Naive thymus-derived CD8-positive, alpha-beta T cell (primary cell): ENCODE measurements around the gene CIRBP. TPM values are rescaled to one million over a fixed set of nuclear protein-coding genes. Genes with fewer than 3 reads are reported as not detected.

Source experiments
- ATAC-seq, 2 donors: fragments of 150-1000 bp; cut with Tn5 transposase in 1 of 2; sonication (Bioruptor Pico), chemical (Tn5 transposase) in 1 of 2; 1 replicate in 1 of 2; 2 replicates in 1 of 2; pipeline ENCODE4 v1.10.0; 2021; ENCODE audit warnings: mild to moderate bottlenecking in 2 of 2, moderate library complexity in 2 of 2
- POLR2A ChIA-PET: fragments of 350-600 bp; sonication (Branson Sonifier 250); formaldehyde crosslinking; loops from one replicate; lab custom pipeline; 2021; ENCODE audit warnings: antibody characterized with exemption; lab: Charles Lee
- DNase-seq, 10 donors: peaks; one replicate each; pipeline versions ENCODE4 v3.0.0 to v3.0.0-alpha.2; 2020 to 2022
- H3K27ac Mint-ChIP-seq, 10 donors: one replicate each; pipeline ENCODE4 v1.8.0; 2020 to 2022; ENCODE audit warnings: mild to moderate bottlenecking in 10 of 10, mixed read lengths in 10 of 10, moderate library complexity in 4 of 10, inconsistent platforms in 1 of 10
- H3K27me3 Mint-ChIP-seq, 5 donors: one replicate each; pipeline ENCODE4 v1.8.0; 2021 to 2022; ENCODE audit warnings: mixed read lengths in 5 of 5
- H3K36me3 Mint-ChIP-seq, 3 donors: one replicate each; pipeline ENCODE4 v1.8.0; 2020 to 2022; ENCODE audit warnings: mixed read lengths in 3 of 3, mild to moderate bottlenecking in 2 of 3, inconsistent platforms in 1 of 3
- H3K4me1 Mint-ChIP-seq, 4 donors: one replicate each; pipeline ENCODE4 v1.8.0; 2021 to 2022; ENCODE audit warnings: mixed read lengths in 4 of 4
- H3K4me3 Mint-ChIP-seq, 10 donors: one replicate each; pipeline ENCODE4 v1.8.0; 2020 to 2022; ENCODE audit warnings: mild to moderate bottlenecking in 10 of 10, mixed read lengths in 10 of 10, moderate library complexity in 6 of 10, inconsistent platforms in 1 of 10
- H3K9me3 Mint-ChIP-seq, 9 donors: one replicate each; pipeline ENCODE4 v1.8.0; 2020 to 2022; ENCODE audit warnings: mixed read lengths in 9 of 9, mild to moderate bottlenecking in 3 of 9, inconsistent platforms in 1 of 9, moderate library complexity in 1 of 9
- polyA plus RNA-seq, 3 donors: library from polyadenylated mRNA; unstranded; fragments of 300-500 nt; fragmentation: Illumina TruSeq; gene quantifications; one replicate each; pipeline ENCODE4 v1.2.3, GENCODE V29; 2021
- total RNA-seq, 8 experiments: library from RNA in 2 of 8; stranded (reverse) in 2 of 8; gene quantifications; one replicate each; pipeline ENCODE4 v1.2.3 and lab custom pipeline; 2021 to 2026

Gene CIRBP
- total and polyA plus RNA-seq, 5 experiments from 2014 or later = 204 to 579 (median 273) TPM

DNA sequence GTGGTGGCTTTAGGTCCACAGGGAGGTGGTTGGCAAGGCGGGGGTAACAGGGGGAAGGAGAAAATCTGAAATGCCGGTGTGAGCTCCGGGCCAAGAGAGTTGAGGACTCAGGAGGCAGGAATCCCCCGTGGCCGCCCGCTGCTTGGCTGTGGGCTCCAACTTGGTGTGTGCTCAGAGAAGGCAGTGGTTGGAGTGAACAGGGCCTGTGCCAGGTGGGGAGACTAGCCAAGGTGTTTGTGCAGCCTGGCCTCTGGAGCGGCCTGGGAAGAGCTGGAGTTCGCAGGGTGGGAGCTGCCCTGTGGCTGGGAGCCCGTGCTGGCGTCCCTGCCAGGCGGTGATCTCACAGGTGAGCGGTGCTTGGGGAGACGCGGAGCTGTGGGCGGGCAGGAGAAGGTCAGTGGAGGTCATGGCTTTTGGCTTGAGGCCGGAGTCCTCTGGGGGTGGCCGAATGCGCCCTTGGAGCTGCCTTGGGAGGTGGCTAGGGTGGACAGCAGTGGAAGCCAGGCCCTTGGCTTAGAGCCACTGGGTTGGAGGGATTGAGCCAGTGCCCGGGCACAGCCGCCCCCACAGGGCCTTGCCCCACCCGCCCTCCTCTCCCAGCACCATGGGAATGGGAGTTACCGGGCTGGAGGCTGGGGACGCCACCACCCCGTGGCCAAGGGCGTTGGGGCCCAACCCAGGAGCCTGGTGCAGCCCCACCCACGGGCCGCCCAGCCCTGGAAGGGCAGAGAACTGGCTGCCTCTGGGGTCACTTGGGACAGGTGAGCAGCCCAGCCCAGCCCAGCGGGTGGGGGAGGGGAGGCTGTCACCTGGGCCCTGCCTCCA, 7.1 kb upstream of the CIRBP start:
- no peaks in the 10 kb centered on the region for H3K27me3 Mint-ChIP-seq
- H3K27ac Mint-ChIP-seq = peak overlapping the region; percentile 86 to 100 (median 99)
- H3K9me3 Mint-ChIP-seq = no peaks in the 10 kb centered on the region
- peaks cover 0 to 9% (median 7%) of the 10 kb centered on the region in 3 donors for H3K36me3 Mint-ChIP-seq
- peak overlapping the region; percentile 86 to 98 (median 90) for H3K4me3 Mint-ChIP-seq
- DNase-seq = peak in 5 of 10 donors; percentile 35 to 61 (median 41)
- no peak for ATAC-seq
- peaks cover 31 to 69% (median 66%) of the 10 kb centered on the region in 4 donors for H3K4me1 Mint-ChIP-seq
- POLR2A ChIA-PET = interaction anchor here (0.8 to 13.6 kb wide), 5 partner anchors 2 to 195 kb away, joined by 5 to 594 read pairs (median 480); partner anchors contain the start of genes ARHGAP45, ATP5F1D, CBARP and CIRBP

DNA sequence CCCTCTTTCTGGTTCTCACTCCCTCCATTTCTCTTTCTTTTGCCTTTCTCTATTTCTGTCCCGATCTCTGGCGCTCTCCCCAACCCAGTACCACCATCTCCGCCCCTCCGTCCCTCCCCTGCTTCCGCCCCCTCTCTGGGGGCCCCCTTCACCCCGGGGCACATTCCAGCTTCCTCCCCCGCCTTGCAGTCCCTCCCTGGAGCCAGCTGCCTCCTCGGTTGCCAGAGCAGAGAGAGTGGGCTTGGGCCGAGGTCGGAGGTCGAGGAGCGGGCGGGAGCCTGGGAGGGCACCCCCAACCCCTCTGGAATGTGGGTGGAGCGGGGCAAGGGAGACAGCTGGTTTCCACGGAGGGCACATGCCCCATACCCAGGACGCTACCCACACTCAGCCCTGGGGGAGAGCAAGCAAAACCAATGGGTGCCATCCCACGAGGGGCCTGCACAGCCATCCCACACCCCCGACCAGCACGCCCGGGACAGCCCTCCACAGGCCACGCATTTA, 6.5 kb upstream of the CIRBP start:
- ATAC-seq = no peak
- Mint-ChIP-seq H3K36me3 (peaks cover 0 to 4% (median 3%) of the 10 kb centered on the region in 3 donors), H3K9me3 (no peaks in the 10 kb centered on the region), H3K4me3 (peak overlapping the region; percentile 31 to 97 (median 58)), H3K4me1 (peaks cover 30 to 70% (median 67%) of the 10 kb centered on the region in 4 donors), H3K27me3 (no peaks in the 10 kb centered on the region), H3K27ac (peak overlapping the region in 9 of 10 donors; percentile 28 to 99 (median 88))
- POLR2A ChIA-PET = interaction anchor here (0.8 to 12.2 kb wide), 5 partner anchors 8 to 195 kb away, joined by 5 to 594 read pairs (median 7); partner anchors contain the start of genes ARHGAP45, ATP5F1D, CBARP and FAM174C
- DNase-seq = peak in 1 of 10 donors; percentile 25

DNA sequence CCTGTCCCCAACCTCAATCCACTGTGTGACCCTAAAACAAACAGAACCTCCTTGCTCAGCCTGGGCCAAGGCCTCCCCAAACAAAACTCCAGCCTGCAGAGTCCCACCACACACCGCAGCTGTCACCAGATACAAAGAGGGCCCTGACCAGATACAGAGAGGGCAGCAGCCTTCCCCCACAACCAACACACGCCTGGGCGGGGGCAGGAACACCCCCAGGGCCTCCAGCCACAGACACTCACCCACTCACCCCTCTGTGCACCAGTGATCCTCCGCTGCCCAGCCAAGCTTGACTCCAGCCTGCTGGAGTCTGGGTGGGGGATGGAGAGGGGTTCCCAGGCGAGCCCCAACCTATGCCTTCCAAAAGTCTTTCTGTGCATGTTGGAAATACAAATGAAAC, 5.9 kb upstream of the CIRBP start:
- peaks cover 0 to under 1% (median 0%) of the 10 kb centered on the region in 3 donors for H3K36me3 Mint-ChIP-seq
- POLR2A ChIA-PET = interaction anchor here (0.8 to 12.2 kb wide), 4 partner anchors 8 to 222 kb away, joined by 3 to 594 read pairs (median 243); partner anchors contain the start of genes ATP5F1D, CBARP, FAM174C and MIDN
- no peaks in the 10 kb centered on the region for H3K9me3 Mint-ChIP-seq
- H3K27ac Mint-ChIP-seq = peak overlapping the region; percentile 48 to 99 (median 86)
- ATAC-seq (no peak), DNase-seq (no peak)
- peak overlapping the region in 9 of 10 donors; percentile 48 to 97 (median 50) for H3K4me3 Mint-ChIP-seq
- peaks cover 30 to 70% (median 66%) of the 10 kb centered on the region in 4 donors for H3K4me1 Mint-ChIP-seq
- H3K27me3 Mint-ChIP-seq = no peaks in the 10 kb centered on the region

DNA sequence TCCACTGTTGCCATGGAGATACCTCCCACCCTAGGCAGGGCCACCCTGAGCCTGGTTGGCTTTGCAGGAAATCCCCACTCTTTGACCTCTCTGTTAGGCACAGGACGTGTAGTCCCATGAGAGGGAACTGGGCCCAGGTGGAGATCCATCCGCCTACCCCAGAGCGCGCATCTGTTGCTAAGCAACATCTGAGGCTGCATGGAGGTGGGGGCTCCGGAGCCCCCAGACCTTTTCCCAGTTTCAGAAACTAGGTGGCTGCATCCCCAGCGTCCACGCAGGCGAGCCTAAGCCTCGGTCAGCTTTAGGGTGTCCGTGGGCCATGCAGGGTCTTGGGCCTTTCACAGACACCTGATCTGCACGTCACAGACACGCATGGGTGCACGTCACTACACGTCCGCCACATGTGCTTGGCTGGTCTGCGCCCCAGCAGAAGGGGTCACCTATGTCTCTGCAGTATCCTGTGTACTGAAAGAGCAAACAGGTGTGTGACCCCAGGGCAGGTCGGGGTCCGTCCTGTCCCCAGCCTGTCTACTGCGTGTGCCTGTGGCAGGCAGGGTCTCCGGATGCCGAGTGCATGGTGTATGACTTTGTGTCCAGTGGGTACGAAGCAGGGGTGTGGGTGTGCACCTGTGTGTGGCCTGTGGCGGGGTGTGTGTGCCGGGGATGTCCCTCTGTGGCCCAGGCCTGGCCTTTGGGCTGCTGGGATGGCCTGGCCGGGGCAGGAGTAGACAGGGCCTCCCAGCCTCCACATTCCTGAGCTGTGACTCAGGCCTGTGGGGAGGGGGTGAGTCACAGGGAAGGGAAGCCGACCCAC, 4.1 kb upstream of the CIRBP start:
- no peaks in the 10 kb centered on the region for H3K27me3 Mint-ChIP-seq
- no peaks in the 10 kb centered on the region for H3K9me3 Mint-ChIP-seq
- peak overlapping the region in 9 of 10 donors; percentile 47 to 76 (median 67) for H3K4me3 Mint-ChIP-seq
- peak overlapping the region in 9 of 10 donors; percentile 5 to 91 (median 83) for H3K27ac Mint-ChIP-seq
- no peak for ATAC-seq
- POLR2A ChIA-PET = interaction anchor here (0.6 to 12.2 kb wide), 6 partner anchors 10 to 732 kb away, joined by 3 to 594 read pairs (median 14); partner anchors contain the start of genes ATP5F1D, CBARP, FAM174C and MIDN
- peaks cover 0 to 1% (median 0%) of the 10 kb centered on the region in 3 donors for H3K36me3 Mint-ChIP-seq
- peaks cover 34 to 70% (median 62%) of the 10 kb centered on the region in 4 donors for H3K4me1 Mint-ChIP-seq
- DNase-seq = no peak

DNA sequence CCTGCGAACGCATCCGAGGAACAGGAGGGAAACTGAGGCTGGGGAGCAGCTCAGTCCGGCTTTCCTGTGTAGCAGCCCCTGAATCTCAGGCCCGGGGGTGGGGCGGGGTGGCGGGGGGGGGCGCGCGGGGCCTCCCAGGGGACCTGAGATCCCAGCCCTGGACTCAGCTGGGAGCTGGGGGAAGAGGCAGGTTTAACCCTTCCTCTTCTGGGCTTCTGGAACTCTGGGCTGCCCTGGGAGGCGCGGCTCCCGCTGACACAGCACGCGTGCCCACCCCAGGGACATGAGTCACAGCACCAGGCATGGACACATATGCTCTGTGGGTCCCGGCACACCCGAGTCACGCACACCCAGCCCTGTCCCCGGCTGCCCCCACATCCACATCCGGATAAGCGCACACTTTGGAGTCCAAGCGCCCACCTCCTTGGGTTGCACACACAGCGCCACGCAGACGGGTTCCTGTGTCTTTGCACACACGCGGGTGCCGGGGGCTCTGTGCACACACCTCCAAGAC, 3.5 kb upstream of the CIRBP start:
- Mint-ChIP-seq H3K9me3 (no peaks in the 10 kb centered on the region), H3K4me3 (peak overlapping the region in 9 of 10 donors; percentile 45 to 93 (median 58)), H3K27me3 (no peaks in the 10 kb centered on the region), H3K36me3 (peaks cover 0 to 8% (median 0%) of the 10 kb centered on the region in 3 donors), H3K27ac (peak overlapping the region in 9 of 10 donors; percentile 13 to 92 (median 81)), H3K4me1 (peaks cover 36 to 76% (median 65%) of the 10 kb centered on the region in 4 donors)
- ATAC-seq = no peak
- DNase-seq = peak in 3 of 10 donors; percentile 40 to 77 (median 44)
- POLR2A ChIA-PET = interaction anchor here (0.6 to 12.2 kb wide), 6 partner anchors 10 to 733 kb away, joined by 3 to 594 read pairs (median 14); partner anchors contain the start of genes ATP5F1D, CBARP, FAM174C and MIDN

DNA sequence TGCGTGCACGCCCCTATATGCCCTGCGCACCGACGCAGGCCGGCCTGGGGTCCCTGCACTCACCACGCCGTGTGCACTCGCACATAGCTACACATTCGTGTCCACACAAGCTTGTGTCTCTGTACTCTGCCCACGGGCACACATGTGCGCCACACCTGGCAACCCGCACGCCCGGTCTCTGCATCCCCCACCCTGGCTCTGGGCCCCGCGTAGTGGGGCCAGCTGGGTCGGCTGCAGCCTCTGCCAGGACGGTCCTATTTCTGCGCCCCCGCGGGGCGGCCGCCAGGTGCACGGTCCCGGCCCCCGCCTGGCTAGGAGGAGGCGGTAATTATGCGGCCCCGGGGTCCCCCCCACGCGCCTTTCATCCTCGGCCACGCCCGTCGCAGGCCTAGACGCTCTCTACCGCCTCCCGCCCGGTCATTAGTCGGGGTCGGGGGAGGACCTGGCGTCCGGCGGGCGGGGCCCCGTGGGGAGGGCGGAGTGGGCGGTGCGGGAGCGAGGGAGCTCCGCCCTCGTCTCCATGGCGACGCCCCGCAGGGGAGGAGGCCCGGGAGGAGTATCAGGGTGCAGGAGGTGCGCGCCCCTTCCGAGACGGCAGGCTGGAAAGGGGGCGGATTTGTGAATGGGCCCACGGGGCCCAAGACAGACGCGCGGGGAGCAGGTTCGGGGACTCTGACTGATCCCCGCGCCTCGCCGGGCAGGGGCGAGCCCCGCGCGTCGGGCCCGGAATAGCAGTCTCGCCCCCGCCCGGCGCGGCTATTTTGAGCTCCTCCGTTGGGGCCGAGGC, 2.8 kb upstream of the CIRBP start:
- Mint-ChIP-seq H3K27me3 (no peaks in the 10 kb centered on the region), H3K4me3 (peak overlapping the region; percentile 45 to 93 (median 58))

DNA sequence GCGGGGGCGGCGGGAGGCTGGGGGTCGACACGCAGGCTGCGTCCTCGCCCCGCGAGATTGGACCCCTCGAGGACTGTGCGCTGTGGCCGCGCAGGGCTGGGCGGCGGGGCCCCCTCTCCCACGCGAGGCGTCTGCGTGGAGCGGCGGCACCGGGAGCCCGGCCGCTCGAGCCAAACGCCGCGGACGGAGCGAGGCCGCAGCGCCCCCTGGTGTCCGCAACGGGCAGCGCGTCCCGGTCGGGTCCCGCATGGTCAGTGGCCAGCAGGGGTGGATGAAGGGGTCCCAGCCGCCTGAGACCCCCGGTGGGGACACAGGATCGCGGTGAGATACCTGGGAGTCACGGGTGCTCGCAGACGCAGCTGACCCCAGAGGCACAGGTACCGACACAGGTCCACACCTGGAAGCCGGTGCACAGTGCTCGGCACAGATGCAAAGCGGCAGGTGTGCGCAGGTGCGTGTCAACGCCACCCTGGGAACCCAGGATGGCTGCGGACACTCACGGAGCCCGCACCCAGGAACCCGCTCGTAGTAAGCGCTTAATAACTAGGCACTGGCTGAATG, 2.1 kb upstream of the CIRBP start:
- DNase-seq = peak in 8 of 10 donors; percentile 48 to 84 (median 71)
- Mint-ChIP-seq H3K4me3 (peak overlapping the region; percentile 24 to 93 (median 60)), H3K27me3 (no peaks in the 10 kb centered on the region), H3K27ac (peak overlapping the region in 8 of 10 donors; percentile 39 to 96 (median 73)), H3K36me3 (peaks cover 0 to 21% (median 3%) of the 10 kb centered on the region in 3 donors), H3K4me1 (peaks cover 35 to 76% (median 69%) of the 10 kb centered on the region in 4 donors), H3K9me3 (no peaks in the 10 kb centered on the region)
- peak; percentile 10 to 11 for ATAC-seq
- POLR2A ChIA-PET = interaction anchor here (0.6 to 12.2 kb wide), 8 partner anchors 9 to 818 kb away, joined by 3 to 594 read pairs (median 4); partner anchors contain the start of genes ARHGAP45, ATP5F1D, CBARP and FAM174C

More for the DNA sequence above, 2.8 kb upstream of the CIRBP start:
- POLR2A ChIA-PET = interaction anchor here (0.6 to 12.2 kb wide), 10 partner anchors 9 to 819 kb away, joined by 3 to 594 read pairs (median 5); partner anchors contain the start of genes ARHGAP45, ATP5F1D, CBARP and FAM174C
- Mint-ChIP-seq H3K36me3 (peaks cover 0 to 15% (median 3%) of the 10 kb centered on the region in 3 donors), H3K4me1 (peaks cover 37 to 76% (median 69%) of the 10 kb centered on the region in 4 donors), H3K27ac (peak overlapping the region in 9 of 10 donors; percentile 13 to 92 (median 68)), H3K9me3 (no peaks in the 10 kb centered on the region)
- DNase-seq = peak; percentile 70 to 88 (median 76)
- ATAC-seq = peak; percentile 24

DNA sequence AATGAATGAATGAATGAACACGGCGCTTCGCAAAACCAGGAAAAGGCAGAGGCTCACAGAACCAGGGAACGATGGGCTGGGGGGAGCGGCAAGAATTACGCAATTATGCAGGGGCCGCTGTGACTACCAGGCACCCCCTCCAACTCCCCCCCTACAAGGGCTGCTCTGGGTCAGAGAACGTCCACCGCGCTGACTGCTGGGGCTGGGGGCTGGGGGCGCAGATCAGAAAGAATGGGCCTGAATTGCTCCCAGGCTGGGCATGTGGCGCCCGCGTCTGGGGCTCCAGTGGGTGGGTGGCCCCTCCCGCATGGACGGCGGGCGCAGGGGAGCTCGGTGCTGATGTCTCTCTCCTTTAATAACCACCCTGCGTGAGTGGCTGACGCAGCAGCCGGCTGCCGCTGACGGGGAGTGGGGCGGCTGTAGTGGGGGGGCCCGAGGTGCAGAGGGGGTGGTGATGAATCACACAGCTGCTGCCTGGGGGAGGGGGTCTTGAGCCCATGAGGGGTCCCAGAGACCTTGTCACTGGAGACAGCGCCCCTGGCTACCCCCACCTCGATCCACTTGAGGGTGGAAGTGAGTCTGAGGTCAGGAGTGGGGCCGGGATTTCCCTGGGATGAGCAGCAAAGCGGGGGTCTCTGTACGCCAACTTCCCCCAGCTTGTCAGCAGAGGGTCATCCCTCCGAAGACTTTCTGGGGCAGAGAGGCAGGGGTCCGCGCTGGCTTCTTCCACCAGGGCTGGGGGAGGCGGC, 1.5 kb upstream of the CIRBP start:
- ATAC-seq = no peak
- POLR2A ChIA-PET = interaction anchor here (0.7 to 12.2 kb wide), 6 partner anchors 8 to 192 kb away, joined by 3 to 594 read pairs (median 14); partner anchors contain the start of genes ATP5F1D, CBARP, FAM174C and GPX4
- peak overlapping the region; percentile 24 to 93 (median 63) for H3K4me3 Mint-ChIP-seq
- no peaks in the 10 kb centered on the region for H3K27me3 Mint-ChIP-seq
- no peaks in the 10 kb centered on the region for H3K9me3 Mint-ChIP-seq
- DNase-seq = peak in 2 of 10 donors; percentile 41 to 47
- H3K27ac Mint-ChIP-seq = peak overlapping the region in 9 of 10 donors; percentile 39 to 96 (median 69)
- peaks cover 35 to 77% (median 72%) of the 10 kb centered on the region in 4 donors for H3K4me1 Mint-ChIP-seq
- peaks cover 0 to 28% (median 3%) of the 10 kb centered on the region in 3 donors for H3K36me3 Mint-ChIP-seq

DNA sequence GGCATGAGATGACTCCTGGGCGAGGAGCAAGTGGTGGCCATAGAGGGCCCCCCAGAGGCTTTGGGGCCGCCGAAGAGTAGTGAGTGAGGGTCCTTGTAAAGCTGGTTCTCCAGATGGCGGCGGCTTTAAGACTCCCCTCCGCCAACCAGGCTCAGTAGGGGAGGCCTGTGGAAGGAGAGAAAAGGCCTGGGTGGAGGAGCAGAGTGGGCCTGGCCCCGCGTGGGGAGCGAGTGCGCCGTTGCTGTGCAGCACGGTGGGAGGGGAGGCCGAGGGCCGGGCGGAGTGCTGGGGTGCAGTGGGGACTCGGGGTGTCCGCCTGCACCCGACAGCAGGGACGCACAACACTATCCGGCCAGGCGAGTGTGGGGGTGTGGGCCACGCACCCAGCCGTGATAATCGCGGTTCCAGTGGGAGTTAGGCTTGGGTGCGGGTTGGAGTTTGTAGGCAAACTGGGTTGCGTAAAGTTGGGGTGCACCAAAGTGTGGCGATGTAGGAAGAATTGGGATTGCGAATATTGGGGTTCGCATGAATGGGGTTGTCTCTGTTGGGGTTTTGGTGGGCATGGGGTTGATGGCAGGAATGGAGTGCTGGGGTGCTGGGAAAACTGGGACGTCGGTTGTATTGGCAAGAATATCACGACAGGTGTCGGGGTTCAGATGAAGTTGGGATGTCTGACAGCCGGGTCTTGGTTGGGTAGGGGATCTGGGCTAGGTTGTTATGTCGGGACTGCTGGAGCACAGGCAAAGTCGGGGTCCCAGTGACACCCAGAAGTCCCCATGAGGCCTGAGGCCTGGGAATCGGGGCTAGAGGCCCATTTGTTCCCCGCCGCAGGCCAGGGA, 687 bp upstream of the CIRBP start:
- no peak for ATAC-seq
- peaks cover 36 to 77% (median 71%) of the 10 kb centered on the region in 4 donors for H3K4me1 Mint-ChIP-seq
- H3K4me3 Mint-ChIP-seq = peak overlapping the region; percentile 72 to 93 (median 82)
- DNase-seq = peak in 1 of 10 donors; percentile 62
- peak overlapping the region; percentile 81 to 97 (median 94) for H3K27ac Mint-ChIP-seq
- H3K27me3 Mint-ChIP-seq = no peaks in the 10 kb centered on the region
- H3K9me3 Mint-ChIP-seq = no peaks in the 10 kb centered on the region
- POLR2A ChIA-PET = interaction anchor here (0.6 to 12.2 kb wide), 84 partner anchors 10 to 1775 kb away, joined by 3 to 594 read pairs (median 4); partner anchors contain the start of genes ABCA7, ABHD17A, ARHGAP45 and ATP5F1D
- H3K36me3 Mint-ChIP-seq = peaks cover 0 to 35% (median 8%) of the 10 kb centered on the region in 3 donors
